ENCODE data around the gene MACO1. TPM values are rescaled to one million over a fixed set of nuclear protein-coding genes. Genes with fewer than 3 reads are reported as not detected.

The MACO1 gene
- total and polyA plus RNA-seq, 4 donors = 15.3 to 23.2 (median 20.6) TPM

DNA sequence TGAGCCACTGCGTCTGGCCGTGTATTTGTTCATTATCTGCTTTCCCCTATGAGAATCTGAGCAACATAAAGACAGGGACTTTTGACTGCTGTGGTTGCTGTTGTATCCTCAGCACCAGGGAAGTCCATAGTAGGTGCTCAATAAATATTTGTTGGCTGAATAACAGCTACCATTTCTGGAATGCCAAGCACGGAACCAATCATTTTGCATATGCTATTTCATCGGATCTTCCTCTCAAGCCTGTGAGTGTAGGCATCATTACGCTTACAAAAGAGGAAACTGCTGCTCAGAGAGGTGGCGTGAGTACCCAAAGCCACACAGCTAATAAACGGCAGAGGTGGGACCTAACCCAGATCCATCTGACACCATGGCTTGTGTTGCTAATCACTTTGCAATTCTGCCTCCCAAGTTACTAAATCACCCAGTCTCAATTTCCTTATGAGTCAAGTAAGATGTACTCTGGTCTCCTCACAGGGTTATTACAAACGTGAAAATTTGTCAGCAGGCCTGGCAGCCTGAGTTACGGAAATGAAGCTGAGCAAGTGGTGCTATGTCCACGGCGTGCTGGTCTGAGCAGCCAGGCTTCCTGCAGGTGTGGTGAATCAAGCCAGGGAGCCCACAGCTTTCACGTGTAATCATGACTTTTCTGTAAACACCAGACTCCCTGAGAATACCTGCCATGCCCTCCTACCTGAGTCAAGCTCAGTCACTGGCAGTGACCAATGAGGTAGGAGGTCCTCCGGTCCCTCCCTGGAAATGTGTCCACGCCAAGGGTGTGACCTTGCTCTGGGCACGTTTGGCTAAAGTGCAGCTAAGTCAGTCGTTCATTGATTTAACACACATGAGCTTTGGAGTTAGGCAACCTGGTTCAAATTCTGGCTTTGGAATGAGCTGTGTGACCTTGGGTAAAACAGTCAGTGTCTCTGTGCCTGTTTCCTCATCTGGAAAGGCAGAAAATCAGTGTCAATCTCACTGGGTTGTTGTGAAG lies 5.3 kb upstream of the MACO1 start:
- Histone ChIP-seq H3K36me3 (ENCODE audit: control insufficient read depth in 4 of 4, insufficient read depth in 3 of 4, low read depth in 1 of 4, low read length in 3 of 4) (no peaks in the 10 kb centered on the region), H3K27ac (ENCODE audit: low read depth in 1 of 2, low read length in 2 of 2) (peak overlapping the region; percentile 64 to 65)
- no peak for DNase-seq (ENCODE audit: low spot score)

More for the DNA sequence above, 5.3 kb upstream of the MACO1 start:
- TF ChIP-seq GABPA (IDR thresholded peaks at IDR 0.05 in 1 of 2, conservative IDR thresholded peaks at IDR 0.05 in 1 of 2) (no peak), RXRA (IDR thresholded peaks at IDR 0.05) (peak; percentile 78 to 97), SP1 (IDR thresholded peaks at IDR 0.05) (peak; percentile 84), TAF1 (conservative IDR thresholded peaks at IDR 0.05) (no peak), CTCF (IDR thresholded peaks at IDR 0.05; ENCODE audit: low read depth, low read length, missing input control) (no peak), ZBTB33 (IDR thresholded peaks at IDR 0.05) (peak; percentile 82), FOXA1 (IDR thresholded peaks at IDR 0.05) (peak; percentile 86), REST (IDR thresholded peaks at IDR 0.05) (peak; percentile 79), EGR1 (IDR thresholded peaks at IDR 0.05; ENCODE audit: low read depth in 2 of 2) (peak in 1 of 2 donors; percentile 86), RAD21 (IDR thresholded peaks at IDR 0.05) (peak in 1 of 2 donors; percentile 19), HNF4A (conservative IDR thresholded peaks at IDR 0.05) (peak; percentile 67 to 94), NR2F2 (IDR thresholded peaks at IDR 0.05) (no peak), MAX (IDR thresholded peaks at IDR 0.05) (peak; percentile 98), JUND (IDR thresholded peaks at IDR 0.05) (peak in 1 of 2 donors; percentile 80), FOXA2 (IDR thresholded peaks at IDR 0.05) (peak; percentile 83), YY1 (IDR thresholded peaks at IDR 0.05) (peak; percentile 89), HNF4G (IDR thresholded peaks at IDR 0.05) (no peak)
- TF ChIP-seq, protein P1, sequence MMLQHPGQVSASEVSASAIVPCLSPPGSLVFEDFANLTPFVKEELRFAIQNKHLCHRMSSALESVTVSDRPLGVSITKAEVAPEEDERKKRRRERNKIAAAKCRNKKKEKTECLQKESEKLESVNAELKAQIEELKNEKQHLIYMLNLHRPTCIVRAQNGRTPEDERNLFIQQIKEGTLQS (IDR thresholded peaks at IDR 0.05) = no peak
- Histone ChIP-seq H3K4me1 (ENCODE audit: control insufficient read depth in 4 of 4, insufficient read depth in 4 of 4, low read length in 3 of 4) (peaks cover 5 to 18% (median 6%) of the 10 kb centered on the region in 4 donors), H3K9me3 (ENCODE audit: control insufficient read depth in 4 of 4, low read length in 3 of 4) (no peaks in the 10 kb centered on the region), H3K9ac (ENCODE audit: low read depth in 1 of 2, low read length in 2 of 2) (no peak overlapping the region), H3K4me3 (ENCODE audit: low read depth in 1 of 3, low read length in 3 of 3) (no peak overlapping the region), H3K27me3 (ENCODE audit: control insufficient read depth in 4 of 4, insufficient read depth in 4 of 4, low read length in 3 of 4) (no peaks in the 10 kb centered on the region)
- WGBS = 56% methylated on average over 16 of the region's 16 CpGs
